GM12872 (cell line): ENCODE data around the gene NOL4.

ENCODE experiments used
- CTCF ChIP-seq: IDR thresholded peaks from 3 replicates; pipeline ENCODE4 v1.5.1; 2011; ENCODE audit warnings: low read depth, mild to moderate bottlenecking, low read length, moderate library complexity; ENCODE audit not compliant: insufficient read depth

NOL4 gene

GRCh38 chr18:34223893-34224422 lies 755 bp downstream of the NOL4 start:
- no peak for TF ChIP-seq CTCF

- TF ChIP-seq CTCF = no peak
Measured at GRCh38 chr18:34223164-34223892, 1.4 kb downstream of the NOL4 start.

DNA sequence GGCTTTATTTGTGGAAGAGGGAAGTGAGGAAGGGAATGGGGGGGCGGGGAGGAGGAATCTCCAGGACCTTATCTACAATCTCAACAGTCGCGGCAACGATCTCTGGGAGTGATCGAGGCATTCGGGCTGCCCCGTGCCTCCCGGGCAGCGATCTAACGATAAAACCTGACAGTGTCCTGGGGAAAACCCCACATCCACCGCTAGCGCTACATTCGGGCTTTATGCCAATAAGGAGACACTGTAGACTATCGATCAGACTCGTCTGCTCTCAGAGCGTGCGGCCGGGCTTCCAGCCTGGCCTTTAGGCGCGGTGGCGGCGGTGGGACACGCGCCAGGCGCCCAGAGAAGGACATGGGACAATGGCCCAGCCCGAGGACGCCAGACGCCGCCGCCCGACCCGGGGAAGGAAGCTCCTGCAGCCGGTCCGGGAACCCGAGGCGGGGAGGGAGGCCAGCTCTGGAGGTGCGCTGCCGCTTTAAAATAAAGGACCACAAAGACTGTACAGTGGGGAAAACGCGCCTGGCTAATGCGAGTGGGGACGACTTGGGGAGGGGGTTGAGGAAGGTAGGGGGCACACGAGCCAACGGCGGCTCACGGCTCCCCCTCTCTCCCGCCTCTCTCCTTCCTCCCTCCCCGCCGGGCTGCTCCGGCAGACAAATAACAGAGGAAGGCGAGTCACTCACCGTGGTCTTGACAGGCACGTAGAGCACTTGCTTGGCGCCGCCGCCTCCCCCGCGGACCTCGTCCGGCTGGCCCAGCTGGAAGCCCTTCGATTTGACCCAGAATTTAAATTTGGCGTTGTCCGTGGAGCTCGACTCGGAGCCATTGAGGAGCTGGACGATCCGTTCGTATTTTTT lies 2.2 kb downstream of the NOL4 start:
- TF ChIP-seq CTCF = no peak

DNA sequence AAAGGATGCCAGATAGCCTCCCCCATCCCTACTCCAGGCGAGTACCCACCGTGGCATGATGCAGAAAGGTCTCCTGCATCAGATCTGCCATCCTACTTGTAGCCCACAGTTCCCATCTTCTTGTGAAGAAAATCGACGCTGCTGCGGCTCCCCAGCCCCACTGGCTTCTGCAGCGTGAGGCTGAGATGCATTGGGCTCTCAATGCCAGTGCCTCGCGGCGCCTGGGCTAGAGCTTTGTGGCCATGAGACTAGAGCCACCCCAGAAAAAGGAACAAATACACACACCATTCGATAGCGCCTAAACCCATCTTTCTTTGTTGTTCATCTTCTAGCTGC lies 2.8 kb downstream of the NOL4 start:
- no peak for TF ChIP-seq CTCF

GRCh38 chr18:34220081-34220815 lies 4.5 kb downstream of the NOL4 start:
- TF ChIP-seq CTCF = no peak

- no peak for TF ChIP-seq CTCF
Measured at GRCh38 chr18:34219651-34220050, 5.1 kb downstream of the NOL4 start.

- no peak for TF ChIP-seq CTCF
Measured at GRCh38 chr18:34212511-34212910, 12.2 kb downstream of the NOL4 start.
